Measurements from ENCODE around the gene TRPV2.

- no peak for TF ChIP-seq POLR2A (IDR thresholded peaks at IDR 0.05; ENCODE audit: low read depth, low read length)
- TF ChIP-seq POLR2AphosphoS5 (IDR thresholded peaks at IDR 0.05; ENCODE audit: low read depth, low read length) = no peak
- TF ChIP-seq TAF1 (IDR thresholded peaks at IDR 0.05; ENCODE audit: borderline replicate concordance, low read depth, low read length) = no peak
Measured at GRCh38 chr17:16448490-16448889, 33.1 kb downstream of the TRPV2 start.
